Measurements from ENCODE around the gene SPOCK1.

SPOCK1 gene

GRCh38 chr5:137379555-137380286, 119.4 kb downstream of the SPOCK1 start:
- no peaks in the 10 kb centered on the region for H3K9me3 ChIP-seq
- no peak overlapping the region for H3K27ac ChIP-seq
- H3K36me3 ChIP-seq, result no peaks in the 10 kb centered on the region
- no peaks in the 10 kb centered on the region for H3K4me1 ChIP-seq (ENCODE audit: control insufficient read depth in 1 of 2, insufficient read depth in 1 of 2, low read depth in 1 of 2, low read length in 1 of 2)
- no peak overlapping the region for H3K4me3 ChIP-seq (ENCODE audit: low read depth in 1 of 2, low read length in 1 of 2)
- TF ChIP-seq CTCF (IDR thresholded peaks at IDR 0.05), result no peak
- H3K27me3 ChIP-seq, result no peaks in the 10 kb centered on the region

GRCh38 chr5:137375741-137376526, 123.2 kb downstream of the SPOCK1 start:
- Histone ChIP-seq H3K36me3 (no peaks in the 10 kb centered on the region), H3K27me3 (no peaks in the 10 kb centered on the region), H3K27ac (no peak overlapping the region), H3K9me3 (no peaks in the 10 kb centered on the region), H3K4me3 (ENCODE audit: low read depth in 1 of 2, low read length in 1 of 2) (no peak overlapping the region), H3K4me1 (ENCODE audit: control insufficient read depth in 1 of 2, insufficient read depth in 1 of 2, low read depth in 1 of 2, low read length in 1 of 2) (no peaks in the 10 kb centered on the region)
- TF ChIP-seq CTCF (IDR thresholded peaks at IDR 0.05), result no peak

- Histone ChIP-seq H3K4me3 (ENCODE audit: low read depth in 1 of 2, low read length in 1 of 2) (no peak overlapping the region), H3K9me3 (no peaks in the 10 kb centered on the region), H3K4me1 (ENCODE audit: control insufficient read depth in 1 of 2, insufficient read depth in 1 of 2, low read depth in 1 of 2, low read length in 1 of 2) (no peaks in the 10 kb centered on the region), H3K27ac (no peak overlapping the region), H3K36me3 (no peaks in the 10 kb centered on the region), H3K27me3 (no peaks in the 10 kb centered on the region)
- no peak for TF ChIP-seq CTCF (IDR thresholded peaks at IDR 0.05)
Measured at GRCh38 chr5:137374110-137374714, 124.9 kb downstream of the SPOCK1 start.

- Histone ChIP-seq H3K4me1 (ENCODE audit: control insufficient read depth in 1 of 2, insufficient read depth in 1 of 2, low read depth in 1 of 2, low read length in 1 of 2) (no peaks in the 10 kb centered on the region), H3K27me3 (no peaks in the 10 kb centered on the region), H3K36me3 (no peaks in the 10 kb centered on the region), H3K9me3 (no peaks in the 10 kb centered on the region), H3K4me3 (ENCODE audit: low read depth in 1 of 2, low read length in 1 of 2) (no peak overlapping the region), H3K27ac (no peak overlapping the region)
- no peak for TF ChIP-seq CTCF (IDR thresholded peaks at IDR 0.05)
Measured at GRCh38 chr5:137372773-137373160, 126.4 kb downstream of the SPOCK1 start.

- no peaks in the 10 kb centered on the region for H3K9me3 ChIP-seq
- TF ChIP-seq CTCF (IDR thresholded peaks at IDR 0.05), result no peak
- no peaks in the 10 kb centered on the region for H3K36me3 ChIP-seq
- no peaks in the 10 kb centered on the region for H3K4me1 ChIP-seq (ENCODE audit: control insufficient read depth in 1 of 2, insufficient read depth in 1 of 2, low read depth in 1 of 2, low read length in 1 of 2)
- no peak overlapping the region for H3K4me3 ChIP-seq (ENCODE audit: low read depth in 1 of 2, low read length in 1 of 2)
- no peaks in the 10 kb centered on the region for H3K27me3 ChIP-seq
- H3K27ac ChIP-seq, result no peak overlapping the region
Measured at GRCh38 chr5:137372016-137372772, 126.9 kb downstream of the SPOCK1 start.
